ENCODE measurements around the gene RNF135. TPM values are rescaled to one million over a fixed set of nuclear protein-coding genes. Genes with fewer than 3 reads are reported as not detected.

The RNF135 gene
- total RNA-seq, 1 donor from 2014 or later: 4.2 TPM

DNA sequence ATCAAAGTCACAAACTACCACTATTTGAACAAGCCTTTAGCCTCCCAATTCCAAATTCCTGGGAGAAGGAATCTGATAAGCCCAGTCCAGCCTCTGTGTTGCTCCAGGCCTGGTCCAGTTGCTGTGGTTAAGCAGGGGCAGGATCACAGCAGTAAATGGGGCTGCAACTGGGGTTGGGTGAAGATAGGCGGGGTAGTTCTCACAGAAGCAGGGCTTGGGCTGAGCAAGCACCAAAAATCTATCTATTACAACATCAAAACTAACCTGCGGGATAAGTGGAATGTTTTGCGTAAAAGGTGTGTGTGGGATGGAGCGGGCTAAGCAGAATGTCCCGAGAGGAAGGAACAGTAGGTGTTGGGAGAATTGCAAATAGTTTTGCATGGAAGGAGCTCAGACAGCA is 23.0 kb upstream of the RNF135 start:
- Mint-ChIP-seq H3K9me3 (no peaks in the 10 kb centered on the region), H3K27me3 (ENCODE audit: insufficient read depth, low read depth) (peaks cover 7% of the 10 kb centered on the region), H3K27ac (no peak overlapping the region), H3K4me1 (no peaks in the 10 kb centered on the region), H3K4me3 (no peak overlapping the region), H3K36me3 (no peaks in the 10 kb centered on the region)
- no peaks in the 10 kb centered on the region for H3K9me3 ChIP-seq (ENCODE audit: low read depth)
- no peak for TF ChIP-seq EZH2 (IDR thresholded peaks at IDR 0.05)
- TF ChIP-seq, protein P1, sequence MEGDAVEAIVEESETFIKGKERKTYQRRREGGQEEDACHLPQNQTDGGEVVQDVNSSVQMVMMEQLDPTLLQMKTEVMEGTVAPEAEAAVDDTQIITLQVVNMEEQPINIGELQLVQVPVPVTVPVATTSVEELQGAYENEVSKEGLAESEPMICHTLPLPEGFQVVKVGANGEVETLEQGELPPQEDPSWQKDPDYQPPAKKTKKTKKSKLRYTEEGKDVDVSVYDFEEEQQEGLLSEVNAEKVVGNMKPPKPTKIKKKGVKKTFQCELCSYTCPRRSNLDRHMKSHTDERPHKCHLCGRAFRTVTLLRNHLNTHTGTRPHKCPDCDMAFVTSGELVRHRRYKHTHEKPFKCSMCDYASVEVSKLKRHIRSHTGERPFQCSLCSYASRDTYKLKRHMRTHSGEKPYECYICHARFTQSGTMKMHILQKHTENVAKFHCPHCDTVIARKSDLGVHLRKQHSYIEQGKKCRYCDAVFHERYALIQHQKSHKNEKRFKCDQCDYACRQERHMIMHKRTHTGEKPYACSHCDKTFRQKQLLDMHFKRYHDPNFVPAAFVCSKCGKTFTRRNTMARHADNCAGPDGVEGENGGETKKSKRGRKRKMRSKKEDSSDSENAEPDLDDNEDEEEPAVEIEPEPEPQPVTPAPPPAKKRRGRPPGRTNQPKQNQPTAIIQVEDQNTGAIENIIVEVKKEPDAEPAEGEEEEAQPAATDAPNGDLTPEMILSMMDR (IDR thresholded peaks at IDR 0.05): no peak
- no peak for TF ChIP-seq EZH2phosphoT487 (IDR thresholded peaks at IDR 0.05)
- H3K36me3 ChIP-seq: no peaks in the 10 kb centered on the region
- no peak for DNase-seq (ENCODE audit: low spot score)
- no peaks in the 10 kb centered on the region for H3F3A ChIP-seq (ENCODE audit: low read depth)
- H3K27ac ChIP-seq: no peak overlapping the region
- no peak overlapping the region for H3K4me2 ChIP-seq
- no peaks in the 10 kb centered on the region for H3K27me3 ChIP-seq
- H3K4me3 ChIP-seq: no peak overlapping the region
- no peaks in the 10 kb centered on the region for H4K20me1 ChIP-seq (ENCODE audit: low read depth)
- no peak overlapping the region for H3K9ac ChIP-seq
- no peaks in the 10 kb centered on the region for H3K79me2 ChIP-seq (ENCODE audit: low read depth)
- H3K4me1 ChIP-seq: no peaks in the 10 kb centered on the region
- no peak overlapping the region for H2AFZ ChIP-seq (replicated peaks)

DNA sequence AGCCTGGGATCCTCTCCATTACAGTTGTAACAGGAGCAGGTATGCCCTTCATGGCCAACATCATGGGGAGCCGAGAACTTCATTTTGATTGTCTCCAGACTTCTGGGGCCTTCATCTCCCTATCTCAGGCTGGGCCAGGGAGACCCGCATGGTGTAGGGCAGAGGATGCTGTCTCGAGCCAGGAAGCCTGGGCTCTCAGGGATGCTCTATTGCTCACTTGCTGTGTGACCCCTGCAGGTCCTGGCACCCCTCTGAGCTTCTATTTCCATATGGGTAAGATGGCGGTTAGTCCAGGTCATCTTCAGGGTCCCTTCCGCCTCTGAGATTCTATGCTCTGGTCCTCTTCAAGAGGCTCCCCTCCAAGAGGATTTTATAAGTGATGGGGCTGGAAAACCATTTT is 20.6 kb upstream of the RNF135 start:
- Histone ChIP-seq H3K9me3 (ENCODE audit: low read depth) (no peaks in the 10 kb centered on the region), H3F3A (ENCODE audit: low read depth) (no peaks in the 10 kb centered on the region), H3K36me3 (no peaks in the 10 kb centered on the region), H3K27ac (no peak overlapping the region), H3K4me1 (no peaks in the 10 kb centered on the region), H3K9ac (no peak overlapping the region), H3K79me2 (ENCODE audit: low read depth) (no peaks in the 10 kb centered on the region), H4K20me1 (ENCODE audit: low read depth) (no peaks in the 10 kb centered on the region), H2AFZ (replicated peaks) (no peak overlapping the region), H3K4me2 (no peak overlapping the region), H3K4me3 (no peak overlapping the region), H3K27me3 (no peaks in the 10 kb centered on the region)
- no peak for DNase-seq (ENCODE audit: low spot score)
- Mint-ChIP-seq H3K36me3 (no peaks in the 10 kb centered on the region), H3K27me3 (ENCODE audit: insufficient read depth, low read depth) (peaks cover 7% of the 10 kb centered on the region), H3K9me3 (no peaks in the 10 kb centered on the region), H3K4me3 (no peak overlapping the region), H3K27ac (no peak overlapping the region), H3K4me1 (no peaks in the 10 kb centered on the region)
- TF ChIP-seq, protein P1 (IDR thresholded peaks at IDR 0.05): no peak

DNA sequence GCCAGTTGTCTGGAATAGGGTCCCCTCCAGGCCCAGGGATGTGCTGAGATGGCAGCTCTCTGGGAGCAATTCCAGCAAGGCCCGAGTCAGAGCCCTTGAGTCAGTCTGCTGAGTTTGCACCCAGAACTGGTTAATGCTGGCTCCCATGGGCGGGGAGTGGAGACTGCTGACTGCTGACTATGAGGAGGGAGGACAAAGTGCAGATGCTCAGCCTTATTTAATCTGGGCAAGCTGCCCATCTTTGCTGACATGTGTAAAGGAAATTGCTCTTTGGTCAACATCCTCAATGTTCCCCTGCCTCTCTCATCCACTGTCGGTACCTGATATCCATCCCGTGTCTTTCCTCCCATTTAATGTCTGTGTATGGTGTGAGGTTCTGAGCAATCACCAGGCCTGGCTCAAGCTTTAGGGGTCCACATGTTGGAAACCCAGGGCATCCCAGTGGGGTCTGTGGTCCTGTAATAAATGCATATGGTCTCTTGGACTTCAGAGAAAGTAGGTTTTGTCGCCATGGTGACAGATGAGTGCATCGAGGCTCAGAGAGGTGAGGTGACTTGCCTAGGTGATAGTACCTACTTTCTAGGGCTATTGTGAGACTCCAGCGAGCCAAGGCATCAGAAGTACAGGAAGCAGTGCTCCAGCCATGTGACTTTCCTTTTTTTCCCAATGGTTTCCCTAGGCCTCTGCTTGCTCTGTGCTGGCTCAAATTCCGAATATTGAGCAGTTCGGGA is 20.0 kb upstream of the RNF135 start:
- Histone ChIP-seq H3K27ac (no peak overlapping the region), H3K79me2 (ENCODE audit: low read depth) (no peaks in the 10 kb centered on the region), H3K9ac (no peak overlapping the region), H3K9me3 (ENCODE audit: low read depth) (no peaks in the 10 kb centered on the region), H3K4me1 (no peaks in the 10 kb centered on the region), H4K20me1 (ENCODE audit: low read depth) (no peaks in the 10 kb centered on the region), H3K4me2 (no peak overlapping the region), H3K36me3 (no peaks in the 10 kb centered on the region), H3K4me3 (no peak overlapping the region), H3K27me3 (no peaks in the 10 kb centered on the region), H2AFZ (replicated peaks) (no peak overlapping the region), H3F3A (ENCODE audit: low read depth) (no peaks in the 10 kb centered on the region)
- DNase-seq (ENCODE audit: low spot score): no peak
- H3K27ac Mint-ChIP-seq: no peak overlapping the region
- H3K4me1 Mint-ChIP-seq: no peaks in the 10 kb centered on the region
- H3K36me3 Mint-ChIP-seq: no peaks in the 10 kb centered on the region
- peaks cover 7% of the 10 kb centered on the region for H3K27me3 Mint-ChIP-seq (ENCODE audit: insufficient read depth, low read depth)
- TF ChIP-seq EZH2phosphoT487 (IDR thresholded peaks at IDR 0.05) (no peak), EZH2 (IDR thresholded peaks at IDR 0.05) (no peak)
- TF ChIP-seq, protein P1 (IDR thresholded peaks at IDR 0.05): no peak
- no peak overlapping the region for H3K4me3 Mint-ChIP-seq
- H3K9me3 Mint-ChIP-seq: no peaks in the 10 kb centered on the region

Data from neural progenitor cell (in vitro differentiated cells).